Ovary (tissue), 3 donors: ENCODE measurements around the gene CNNM1.

ENCODE experiments used
- CTCF ChIP-seq, 3 donors: fragments of 450-650 bp in 2 of 3; fragments of 200-600 bp in 1 of 3; IDR thresholded peaks; one replicate each; pipeline versions ENCODE4 v1.5.1 to v1.8.0; 2016 to 2022; ENCODE audit warnings: antibody characterized with exemption in 3 of 3, mild to moderate bottlenecking in 1 of 3
- POLR2A ChIP-seq: fragments of 450-650 bp; IDR thresholded peaks from one replicate; pipeline ENCODE4 v1.6.1; 2017; ENCODE audit warnings: antibody characterized with exemption, mild to moderate bottlenecking, moderate library complexity
- donor health status: DM: no; HTN: no; CAD: no.

- TF ChIP-seq CTCF (IDR thresholded peaks at IDR 0.05) (no peak), POLR2A (no peak)
Measured at GRCh38 chr10:99427566-99428190, 98.5 kb downstream of the CNNM1 start.
